Mucosa of descending colon (tissue), 3 donors: ENCODE data around the gene TTYH2. TPM values are rescaled to one million over a fixed set of nuclear protein-coding genes. Genes with fewer than 3 reads are reported as not detected.
"Not testable (repeated sequence)": the region's sequence is repeated elsewhere in the genome, so short reads cannot be mapped to it uniquely, and the experiment has no call there.

Experiments
- ATAC-seq: fragments of 200-7000 bp; cut with Tn5 transposase; one replicate; pipeline ENCODE4 v1.9.1; 2020; ENCODE audit warnings: mild to moderate bottlenecking, moderate library complexity
- DNase-seq, 3 donors: peaks; one replicate each; pipeline ENCODE4 v3.0.0-alpha.2; 2020
- H3K36me3 ChIP-seq: fragments of 200-600 bp; one replicate; pipeline ENCODE4 v1.8.0; 2021; ENCODE audit warnings: low read depth, mild to moderate bottlenecking
- H3K4me1 ChIP-seq: fragments of 200-600 bp; one replicate; pipeline ENCODE4 v1.8.0; 2021; ENCODE audit warnings: low read depth, mild to moderate bottlenecking
- H3K4me3 ChIP-seq: fragments of 200-600 bp; one replicate; pipeline ENCODE4 v1.8.0; 2021; ENCODE audit warnings: mild to moderate bottlenecking
- H3K9me3 ChIP-seq: fragments of 200-600 bp; one replicate; pipeline ENCODE4 v1.8.0; 2021; ENCODE audit warnings: mild to moderate bottlenecking
- CTCF ChIP-seq: fragments of 200-600 bp; IDR thresholded peaks from one replicate; pipeline ENCODE4 v1.8.0; 2022; ENCODE audit warnings: antibody characterized with exemption, mild to moderate bottlenecking
- intact Hi-C, 2 donors: fragments of 100-400 bp; cut with DNase I in 1 of 2; cut with micrococcal nuclease in 1 of 2; formaldehyde crosslinking; loops; one replicate each; pipeline versions ENCODE4 v1.11.0 to v1.11.1; 2022; cut with DNase I, micrococcal nuclease
- total RNA-seq, 3 donors: library from RNA; stranded (reverse); fragmentation: NEBNext Ultra II Directional in 2 of 3; extraction: Animal tissue kit (Norgen Biotek cat#: 25700) in 2 of 3; gene quantifications; one replicate each; pipeline versions ENCODE4 v1.2.1 to v1.2.4, GENCODE V29; 2021 to 2023
- donor health status: DM: no; HTN: no; CAD: no; lungs with moderate emphysema.
- donor health status: DM: no; HTN: no; CAD: no.
- donor health status: DM: no; HTN: yes; CAD: no.

The TTYH2 gene
- total RNA-seq, 3 donors from 2014 or later, result 2.5 to 9.1 (median 3.1) TPM

GRCh38 chr17:74260525-74260850, 47.1 kb downstream of the TTYH2 start:
- no peaks in the 10 kb centered on the region for H3K4me1 ChIP-seq
- ATAC-seq, result no peak
- TF ChIP-seq CTCF, result no peak
- H3K36me3 ChIP-seq, result no peaks in the 10 kb centered on the region
- H3K9me3 ChIP-seq, result no peaks in the 10 kb centered on the region
- no peak overlapping the region for H3K4me3 ChIP-seq
- intact Hi-C loops, result no loop called here
- DNase-seq, result no peak

DNA sequence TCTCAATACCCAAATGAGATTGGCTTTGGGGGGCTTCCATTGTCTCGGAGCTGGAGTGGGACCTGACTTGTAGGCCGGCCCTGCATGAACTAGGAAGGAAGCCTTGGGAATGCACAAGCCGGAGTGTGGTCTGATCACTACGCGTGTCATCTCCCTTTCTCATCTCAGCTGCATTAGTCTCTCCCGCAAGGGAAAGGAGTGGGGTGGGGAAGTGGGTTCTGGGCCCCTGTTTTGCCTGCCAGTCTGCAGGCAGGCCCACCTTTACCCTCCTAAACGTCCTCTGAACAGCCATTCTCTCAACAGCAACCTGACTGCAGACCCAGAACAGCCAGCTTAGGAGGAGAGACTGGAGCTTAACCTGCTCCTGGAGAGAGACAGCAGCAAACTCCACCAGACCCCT, 49.2 kb downstream of the TTYH2 start:
- TF ChIP-seq CTCF, result no peak
- Histone ChIP-seq H3K9me3 (no peaks in the 10 kb centered on the region), H3K4me1 (no peaks in the 10 kb centered on the region), H3K36me3 (no peaks in the 10 kb centered on the region), H3K4me3 (no peak overlapping the region)
- DNase-seq (no peak), ATAC-seq (no peak)
- intact Hi-C loops, result no loop called here

- H3K36me3 ChIP-seq, H3K9me3 ChIP-seq, ATAC-seq, H3K4me3 ChIP-seq, intact Hi-C loops, DNase-seq, H3K4me1 ChIP-seq: not testable (repeated sequence)
Measured at GRCh38 chr17:74267054-74267453, 53.7 kb downstream of the TTYH2 start.

GRCh38 chr17:74267579-74267978, 54.2 kb downstream of the TTYH2 start:
- intact Hi-C loops, result no loop called here
- no peak for TF ChIP-seq CTCF
- DNase-seq, result no peak
- no peak overlapping the region for H3K4me3 ChIP-seq
- no peaks in the 10 kb centered on the region for H3K36me3 ChIP-seq
- no peaks in the 10 kb centered on the region for H3K4me1 ChIP-seq
- no peaks in the 10 kb centered on the region for H3K9me3 ChIP-seq
- no peak for ATAC-seq

DNA sequence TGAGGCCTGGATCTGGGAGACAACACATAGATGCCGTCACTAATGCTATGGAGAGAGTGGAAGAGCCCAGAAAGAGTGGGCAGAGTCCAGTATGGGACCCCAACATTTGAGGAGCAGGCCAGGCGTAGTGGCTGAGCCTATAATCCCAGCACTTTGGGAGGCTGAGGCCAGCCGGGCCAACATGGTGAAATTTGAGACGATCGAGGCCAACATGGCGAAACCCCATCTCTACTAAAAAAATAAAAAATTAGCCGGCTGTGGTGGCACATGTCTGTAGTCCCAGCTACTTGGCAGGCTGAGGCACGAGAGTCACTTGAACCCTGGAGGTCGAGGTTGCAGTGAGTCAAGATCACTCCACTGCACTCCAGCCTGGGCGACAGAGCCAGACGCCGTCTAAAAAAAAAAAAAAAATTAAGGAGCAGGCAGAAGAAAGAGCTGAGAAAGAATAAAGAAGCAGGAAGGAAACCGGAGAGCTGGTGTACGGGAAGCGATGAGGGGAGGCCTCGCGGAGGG, 54.7 kb downstream of the TTYH2 start:
- TF ChIP-seq CTCF, result no peak
- no peak for DNase-seq
- H3K4me1 ChIP-seq, result no peaks in the 10 kb centered on the region
- no peak for ATAC-seq
- H3K9me3 ChIP-seq, result no peaks in the 10 kb centered on the region
- intact Hi-C loops, result no loop called here
- no peak overlapping the region for H3K4me3 ChIP-seq
- H3K36me3 ChIP-seq, result no peaks in the 10 kb centered on the region

DNA sequence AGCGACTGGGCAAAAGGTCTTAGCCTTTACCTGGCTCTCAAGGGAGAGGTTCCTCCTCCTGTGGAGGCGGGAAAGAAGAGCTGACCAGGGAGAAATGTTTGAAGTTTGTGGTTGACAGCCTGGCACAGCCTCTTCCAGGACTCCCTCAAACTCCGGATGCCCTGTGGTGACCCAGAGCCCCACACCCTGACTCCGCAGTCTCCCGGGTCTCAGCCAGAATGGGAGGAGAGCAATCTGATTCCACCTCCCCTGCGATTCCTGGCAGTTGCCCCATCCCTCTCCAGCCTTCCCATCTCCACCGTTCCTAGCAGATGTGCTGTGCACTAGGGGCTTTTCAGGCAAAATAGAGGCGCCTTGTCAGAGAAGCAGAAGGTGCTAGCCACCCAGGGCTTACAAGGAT, 55.2 kb downstream of the TTYH2 start:
- no peak for ATAC-seq
- no peaks in the 10 kb centered on the region for H3K4me1 ChIP-seq

More for the DNA sequence above, 55.2 kb downstream of the TTYH2 start:
- no peak for DNase-seq
- no peak for TF ChIP-seq CTCF
- intact Hi-C loops, result no loop called here
- Histone ChIP-seq H3K4me3 (no peak overlapping the region), H3K36me3 (no peaks in the 10 kb centered on the region), H3K9me3 (no peaks in the 10 kb centered on the region)
